ENCODE data around the gene ILKAP.

- TF ChIP-seq, protein P1, sequence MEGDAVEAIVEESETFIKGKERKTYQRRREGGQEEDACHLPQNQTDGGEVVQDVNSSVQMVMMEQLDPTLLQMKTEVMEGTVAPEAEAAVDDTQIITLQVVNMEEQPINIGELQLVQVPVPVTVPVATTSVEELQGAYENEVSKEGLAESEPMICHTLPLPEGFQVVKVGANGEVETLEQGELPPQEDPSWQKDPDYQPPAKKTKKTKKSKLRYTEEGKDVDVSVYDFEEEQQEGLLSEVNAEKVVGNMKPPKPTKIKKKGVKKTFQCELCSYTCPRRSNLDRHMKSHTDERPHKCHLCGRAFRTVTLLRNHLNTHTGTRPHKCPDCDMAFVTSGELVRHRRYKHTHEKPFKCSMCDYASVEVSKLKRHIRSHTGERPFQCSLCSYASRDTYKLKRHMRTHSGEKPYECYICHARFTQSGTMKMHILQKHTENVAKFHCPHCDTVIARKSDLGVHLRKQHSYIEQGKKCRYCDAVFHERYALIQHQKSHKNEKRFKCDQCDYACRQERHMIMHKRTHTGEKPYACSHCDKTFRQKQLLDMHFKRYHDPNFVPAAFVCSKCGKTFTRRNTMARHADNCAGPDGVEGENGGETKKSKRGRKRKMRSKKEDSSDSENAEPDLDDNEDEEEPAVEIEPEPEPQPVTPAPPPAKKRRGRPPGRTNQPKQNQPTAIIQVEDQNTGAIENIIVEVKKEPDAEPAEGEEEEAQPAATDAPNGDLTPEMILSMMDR (IDR thresholded peaks at IDR 0.05; ENCODE audit: insufficient read depth, low read length): no peak
- TF ChIP-seq, protein P2, sequence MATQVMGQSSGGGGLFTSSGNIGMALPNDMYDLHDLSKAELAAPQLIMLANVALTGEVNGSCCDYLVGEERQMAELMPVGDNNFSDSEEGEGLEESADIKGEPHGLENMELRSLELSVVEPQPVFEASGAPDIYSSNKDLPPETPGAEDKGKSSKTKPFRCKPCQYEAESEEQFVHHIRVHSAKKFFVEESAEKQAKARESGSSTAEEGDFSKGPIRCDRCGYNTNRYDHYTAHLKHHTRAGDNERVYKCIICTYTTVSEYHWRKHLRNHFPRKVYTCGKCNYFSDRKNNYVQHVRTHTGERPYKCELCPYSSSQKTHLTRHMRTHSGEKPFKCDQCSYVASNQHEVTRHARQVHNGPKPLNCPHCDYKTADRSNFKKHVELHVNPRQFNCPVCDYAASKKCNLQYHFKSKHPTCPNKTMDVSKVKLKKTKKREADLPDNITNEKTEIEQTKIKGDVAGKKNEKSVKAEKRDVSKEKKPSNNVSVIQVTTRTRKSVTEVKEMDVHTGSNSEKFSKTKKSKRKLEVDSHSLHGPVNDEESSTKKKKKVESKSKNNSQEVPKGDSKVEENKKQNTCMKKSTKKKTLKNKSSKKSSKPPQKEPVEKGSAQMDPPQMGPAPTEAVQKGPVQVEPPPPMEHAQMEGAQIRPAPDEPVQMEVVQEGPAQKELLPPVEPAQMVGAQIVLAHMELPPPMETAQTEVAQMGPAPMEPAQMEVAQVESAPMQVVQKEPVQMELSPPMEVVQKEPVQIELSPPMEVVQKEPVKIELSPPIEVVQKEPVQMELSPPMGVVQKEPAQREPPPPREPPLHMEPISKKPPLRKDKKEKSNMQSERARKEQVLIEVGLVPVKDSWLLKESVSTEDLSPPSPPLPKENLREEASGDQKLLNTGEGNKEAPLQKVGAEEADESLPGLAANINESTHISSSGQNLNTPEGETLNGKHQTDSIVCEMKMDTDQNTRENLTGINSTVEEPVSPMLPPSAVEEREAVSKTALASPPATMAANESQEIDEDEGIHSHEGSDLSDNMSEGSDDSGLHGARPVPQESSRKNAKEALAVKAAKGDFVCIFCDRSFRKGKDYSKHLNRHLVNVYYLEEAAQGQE (IDR thresholded peaks at IDR 0.05; ENCODE audit: insufficient replicate concordance, low read depth): no peak
- TF ChIP-seq POLR2AphosphoS5 (IDR thresholded peaks at IDR 0.05; ENCODE audit: low read depth) (no peak), GABPA (IDR thresholded peaks at IDR 0.05; ENCODE audit: low read depth) (no peak)
These were observed 38.5 kb upstream of the ILKAP start for GRCh38 chr2:238241970-238242369.
